ENCODE data around the gene GSTM3.
"Not testable (repeated sequence)": the region's sequence is repeated elsewhere in the genome, so short reads cannot be mapped to it uniquely, and the experiment has no call there.

GSTM3 gene

DNA sequence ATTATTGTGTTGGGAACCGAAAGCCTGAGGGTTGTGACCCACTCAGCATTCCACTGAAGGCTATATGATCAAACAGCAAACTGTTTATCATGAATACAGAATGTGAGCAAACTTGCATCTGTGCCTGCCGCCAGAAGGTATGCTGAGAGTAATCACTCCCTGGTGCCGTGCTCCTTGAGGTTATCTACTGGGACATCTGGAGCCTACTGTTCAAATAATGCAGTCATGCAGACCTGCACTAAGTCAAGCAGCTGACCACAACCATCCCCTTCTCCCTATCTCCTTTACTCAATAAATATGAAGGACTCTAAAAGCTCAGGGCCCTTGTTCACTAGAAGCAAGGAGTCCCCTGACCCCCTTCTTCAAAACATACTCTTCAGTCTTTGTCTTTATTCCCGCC lies 15.3 kb downstream of the GSTM3 start:
- no peak for DNase-seq

- no peak for DNase-seq
These were observed 15.9 kb downstream of the GSTM3 start for GRCh38 chr1:109724933-109725332.

GRCh38 chr1:109722908-109723691 lies 17.7 kb downstream of the GSTM3 start:
- no peak for DNase-seq

DNA sequence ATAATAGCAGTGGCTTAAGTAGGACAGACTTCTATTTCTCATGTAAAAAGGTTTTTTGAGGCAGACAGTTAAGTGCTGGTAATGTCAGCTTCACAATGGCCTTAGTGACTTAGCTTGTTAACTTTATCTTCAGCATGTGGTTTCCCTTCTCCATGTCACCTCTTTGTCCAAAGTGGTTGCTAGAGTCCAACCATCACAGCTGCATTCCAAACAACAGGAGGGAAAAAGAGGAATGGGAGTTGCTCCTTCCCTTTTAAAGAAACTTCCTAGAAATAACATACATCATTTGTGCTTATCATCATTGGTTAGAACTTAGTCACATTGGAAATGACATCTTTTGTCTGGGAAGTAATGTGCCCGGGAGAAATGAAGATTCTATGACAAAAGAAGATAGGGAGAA lies 18.9 kb downstream of the GSTM3 start:
- no peak for DNase-seq

- no peak for DNase-seq
These were observed 19.8 kb downstream of the GSTM3 start for GRCh38 chr1:109721042-109721441.

GRCh38 chr1:109719337-109719837 lies 21.5 kb downstream of the GSTM3 start:
- peak; percentile 16 for DNase-seq

- no peak for DNase-seq
These were observed 22.3 kb downstream of the GSTM3 start for GRCh38 chr1:109718495-109718894.

GRCh38 chr1:109717729-109718128 lies 23.1 kb downstream of the GSTM3 start:
- DNase-seq = no peak

DNA sequence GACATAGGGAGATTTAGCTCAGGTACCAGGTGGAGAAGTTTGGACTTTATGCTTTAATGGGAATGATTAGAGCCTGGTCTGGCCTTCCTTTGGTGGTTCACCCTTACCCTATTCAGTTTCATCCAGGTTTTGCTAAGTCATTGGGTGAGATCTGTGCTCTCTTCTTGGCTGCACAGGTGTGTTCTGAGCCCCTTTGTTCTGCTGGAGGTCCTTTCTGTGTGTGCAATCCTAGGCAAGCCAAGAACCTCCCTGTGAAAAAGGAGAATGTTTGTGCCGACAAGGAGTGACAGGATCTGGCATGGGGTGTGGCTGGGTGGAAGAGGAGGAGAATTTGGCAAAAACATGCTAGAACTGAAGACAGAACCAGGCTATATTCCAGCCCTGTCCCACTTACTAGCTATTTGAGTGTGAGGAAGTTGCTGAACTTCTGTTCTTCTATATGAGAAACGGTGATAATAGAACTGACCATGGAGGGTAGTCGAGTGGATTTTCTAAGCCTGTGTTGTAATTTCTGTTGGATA lies 24.2 kb downstream of the GSTM3 start:
- no peak for DNase-seq

GRCh38 chr1:109716121-109716520 lies 24.7 kb downstream of the GSTM3 start:
- no peak for DNase-seq

- no peak for DNase-seq
These were observed 26.0 kb downstream of the GSTM3 start for GRCh38 chr1:109714661-109715372.

- DNase-seq = no peak
These were observed 27.2 kb downstream of the GSTM3 start for GRCh38 chr1:109713636-109714035.

DNA sequence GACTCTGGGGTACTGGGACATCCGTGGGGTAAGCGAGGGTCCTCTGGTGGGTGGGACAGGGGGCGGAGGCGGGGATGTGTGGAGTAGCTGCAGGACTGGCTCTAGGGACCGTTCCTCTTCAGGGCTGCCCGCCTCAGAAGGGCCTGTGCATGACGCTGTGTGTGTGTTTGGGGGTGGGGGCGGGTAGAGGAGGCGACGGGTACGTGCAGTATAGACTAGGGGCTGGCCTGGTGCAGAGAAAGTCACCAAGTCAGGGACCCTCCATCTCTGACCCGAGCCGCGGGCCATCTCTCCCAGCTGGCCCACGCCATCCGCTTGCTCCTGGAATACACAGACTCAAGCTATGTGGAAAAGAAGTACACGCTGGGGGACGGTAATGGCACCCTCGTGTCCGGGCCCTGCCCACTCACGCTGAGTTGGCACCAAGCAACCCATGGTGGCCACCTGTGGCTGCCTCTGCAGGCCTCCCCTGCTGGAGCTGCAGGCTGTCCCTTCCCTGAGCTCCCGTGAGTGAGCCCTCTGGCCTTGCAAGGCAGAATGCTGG lies 28.4 kb downstream of the GSTM3 start:
- no peak for DNase-seq

DNA sequence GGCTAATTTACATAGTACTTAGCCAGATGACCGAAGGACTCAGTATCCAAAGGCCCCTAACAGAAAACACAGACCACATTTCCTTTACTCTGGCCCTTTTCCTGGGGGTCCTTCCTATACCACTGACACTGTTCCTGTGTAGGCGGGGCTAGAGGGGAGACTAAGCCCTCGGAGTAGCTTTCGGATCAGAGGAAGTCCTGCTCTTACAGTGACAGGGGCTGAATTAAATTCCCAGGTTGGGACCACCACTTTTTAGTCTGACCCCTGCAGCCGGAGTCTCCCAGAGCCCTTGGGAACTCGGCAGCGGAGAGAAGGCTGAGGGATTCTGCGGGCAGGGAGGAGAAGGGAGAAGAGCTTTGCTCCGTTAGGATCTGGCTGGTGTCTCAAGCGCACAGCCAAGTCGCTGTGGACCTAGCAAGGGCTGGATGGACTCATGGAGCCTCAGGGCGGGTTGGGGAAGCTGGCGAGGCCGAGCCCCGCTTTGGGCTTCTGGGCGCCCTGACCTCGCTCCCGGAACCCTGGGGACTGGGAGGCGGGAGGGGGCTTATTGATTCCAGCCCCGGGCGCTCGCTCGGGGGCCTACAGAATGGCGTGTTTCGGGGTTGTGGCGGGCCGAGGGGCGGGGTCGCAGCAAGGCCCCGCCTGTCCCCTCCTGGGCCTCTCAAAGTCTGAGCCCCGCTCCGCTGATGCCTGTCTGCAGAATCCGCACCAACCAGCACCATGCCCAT lies 29.1 kb downstream of the GSTM3 start, which contains the start of gene GSTM5:
TSS of gene GSTM5 (plus strand) at position 659 of the 728 bp plus-strand sequence. CDS start at position 721, 62 bp downstream.
- not testable (repeated sequence) for DNase-seq

- not testable (repeated sequence) for DNase-seq
These were observed 31.0 kb downstream of the GSTM3 start for GRCh38 chr1:109709822-109710221.

DNA sequence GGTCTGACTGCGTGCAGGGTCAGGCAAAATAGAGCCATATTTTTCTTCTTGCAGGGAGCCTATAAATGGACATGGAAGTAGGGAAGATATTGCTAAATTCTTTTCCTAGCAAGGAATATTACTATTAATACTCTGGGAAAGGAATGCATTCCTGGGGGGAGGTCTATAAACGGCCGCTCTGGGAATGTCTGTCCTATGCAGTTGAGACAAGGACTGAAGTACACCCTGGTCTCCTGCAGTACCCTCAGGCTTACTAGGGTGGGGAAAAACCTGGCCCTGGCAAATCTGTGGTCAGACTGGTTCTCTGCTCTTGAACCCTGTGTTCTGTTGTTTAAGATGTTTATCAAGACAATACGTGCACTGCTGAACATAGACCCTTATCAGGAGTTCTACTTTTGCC lies 31.9 kb downstream of the GSTM3 start:
- DNase-seq = not testable (repeated sequence)

- DNase-seq = no peak
These were observed 35.4 kb downstream of the GSTM3 start for GRCh38 chr1:109705411-109705810.

DNA sequence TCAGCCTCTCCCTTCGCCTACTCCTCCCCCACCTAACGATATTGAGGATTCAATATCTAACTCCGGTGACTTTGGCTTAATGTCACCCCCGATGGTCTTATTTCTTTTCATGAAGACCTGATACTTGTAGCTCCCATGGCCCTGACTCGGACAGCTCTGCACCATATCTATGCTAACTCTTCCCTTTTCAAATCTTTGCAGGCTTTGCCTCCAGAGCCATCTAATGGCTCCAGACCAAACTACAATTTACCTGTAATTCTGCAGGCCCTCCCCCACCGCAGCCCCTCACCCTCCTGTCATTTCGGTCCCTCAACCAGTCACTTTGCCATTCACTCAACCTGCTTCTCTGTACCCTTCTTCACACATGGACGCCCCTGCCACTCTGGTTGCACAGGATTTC lies 36.7 kb downstream of the GSTM3 start:
- DNase-seq = no peak

DNA sequence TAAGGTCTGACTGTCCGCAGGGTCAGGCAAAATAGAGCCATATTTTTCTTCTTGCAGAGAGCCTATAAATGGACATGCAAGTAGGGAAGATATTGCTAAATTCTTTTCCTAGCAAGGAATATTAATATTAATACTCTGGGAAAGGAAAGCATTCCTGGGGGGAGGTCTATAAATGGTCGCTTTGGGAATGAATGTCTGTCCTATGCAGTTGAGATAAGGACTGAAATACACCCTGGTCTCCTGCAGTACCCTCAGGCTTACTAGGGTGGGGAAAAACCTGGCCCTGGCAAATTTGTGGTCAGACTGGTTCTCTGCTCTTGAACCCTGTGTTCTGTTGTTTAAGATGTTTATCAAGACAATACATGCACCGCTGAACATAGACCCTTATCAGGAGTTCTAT lies 37.9 kb downstream of the GSTM3 start:
- not testable (repeated sequence) for DNase-seq

DNA sequence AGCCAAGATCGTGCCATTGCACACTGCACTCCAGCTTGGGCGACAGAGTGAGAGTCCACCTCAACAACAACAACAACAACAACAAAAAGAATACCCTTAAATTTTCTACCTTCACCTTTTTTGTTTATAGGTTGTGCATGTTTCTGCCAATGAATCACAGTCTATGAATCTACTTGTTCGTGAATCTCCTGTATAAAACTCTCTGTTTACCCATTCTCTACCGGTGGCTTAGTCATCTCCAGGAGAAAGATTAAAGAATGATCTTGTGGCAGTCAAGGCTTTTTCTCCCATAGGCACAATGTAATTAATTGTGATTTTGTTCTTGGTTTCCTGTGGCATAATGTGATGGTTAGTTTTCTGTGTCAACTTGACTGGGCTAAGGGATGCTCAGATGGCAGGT lies 43.0 kb downstream of the GSTM3 start:
- DNase-seq = not testable (repeated sequence)

GRCh38 chr1:109697066-109697465 lies 43.8 kb downstream of the GSTM3 start:
- DNase-seq = no peak

- not testable (repeated sequence) for DNase-seq
These were observed 45.7 kb downstream of the GSTM3 start for GRCh38 chr1:109695138-109695537.

DNA sequence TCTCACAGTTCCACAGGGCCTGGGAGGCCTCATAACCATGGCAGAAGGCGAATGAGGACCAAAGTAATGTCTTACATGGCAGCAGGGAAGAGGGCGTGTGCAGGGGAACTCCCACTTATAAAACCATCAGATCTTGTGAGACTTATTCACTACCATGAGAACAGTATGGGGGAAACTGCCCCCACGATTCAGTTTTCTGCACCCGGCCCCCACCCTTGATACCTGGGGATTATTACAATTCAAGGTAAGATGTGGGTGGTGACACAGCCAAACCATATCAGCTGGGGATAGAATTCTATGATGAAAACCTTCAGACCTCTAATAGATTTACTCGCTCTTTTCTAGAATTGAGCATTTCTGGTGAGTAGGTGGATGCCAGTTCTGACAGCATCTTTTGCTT lies 46.4 kb downstream of the GSTM3 start:
- not testable (repeated sequence) for DNase-seq
